Naive thymus-derived CD8-positive, alpha-beta T cell (primary cell): ENCODE measurements around the gene CRIP2. TPM values are rescaled to one million over a fixed set of nuclear protein-coding genes. Genes with fewer than 3 reads are reported as not detected.

Source experiments
- ATAC-seq, 2 donors: fragments of 150-1000 bp; cut with Tn5 transposase in 1 of 2; sonication (Bioruptor Pico), chemical (Tn5 transposase) in 1 of 2; 1 replicate in 1 of 2; 2 replicates in 1 of 2; pipeline ENCODE4 v1.10.0; 2021; ENCODE audit warnings: mild to moderate bottlenecking in 2 of 2, moderate library complexity in 2 of 2
- POLR2A ChIA-PET: fragments of 350-600 bp; sonication (Branson Sonifier 250); formaldehyde crosslinking; loops from one replicate; lab custom pipeline; 2021; ENCODE audit warnings: antibody characterized with exemption; lab: Charles Lee
- DNase-seq, 10 donors: peaks; one replicate each; pipeline versions ENCODE4 v3.0.0 to v3.0.0-alpha.2; 2020 to 2022
- H3K27ac Mint-ChIP-seq, 10 donors: one replicate each; pipeline ENCODE4 v1.8.0; 2020 to 2022; ENCODE audit warnings: mild to moderate bottlenecking in 10 of 10, mixed read lengths in 10 of 10, moderate library complexity in 4 of 10, inconsistent platforms in 1 of 10
- H3K27me3 Mint-ChIP-seq, 5 donors: one replicate each; pipeline ENCODE4 v1.8.0; 2021 to 2022; ENCODE audit warnings: mixed read lengths in 5 of 5
- H3K36me3 Mint-ChIP-seq, 3 donors: one replicate each; pipeline ENCODE4 v1.8.0; 2020 to 2022; ENCODE audit warnings: mixed read lengths in 3 of 3, mild to moderate bottlenecking in 2 of 3, inconsistent platforms in 1 of 3
- H3K4me1 Mint-ChIP-seq, 4 donors: one replicate each; pipeline ENCODE4 v1.8.0; 2021 to 2022; ENCODE audit warnings: mixed read lengths in 4 of 4
- H3K4me3 Mint-ChIP-seq, 10 donors: one replicate each; pipeline ENCODE4 v1.8.0; 2020 to 2022; ENCODE audit warnings: mild to moderate bottlenecking in 10 of 10, mixed read lengths in 10 of 10, moderate library complexity in 6 of 10, inconsistent platforms in 1 of 10
- H3K9me3 Mint-ChIP-seq, 9 donors: one replicate each; pipeline ENCODE4 v1.8.0; 2020 to 2022; ENCODE audit warnings: mixed read lengths in 9 of 9, mild to moderate bottlenecking in 3 of 9, inconsistent platforms in 1 of 9, moderate library complexity in 1 of 9
- polyA plus RNA-seq, 3 donors: library from polyadenylated mRNA; unstranded; fragments of 300-500 nt; fragmentation: Illumina TruSeq; gene quantifications; one replicate each; pipeline ENCODE4 v1.2.3, GENCODE V29; 2021
- total RNA-seq, 8 experiments: library from RNA in 2 of 8; stranded (reverse) in 2 of 8; gene quantifications; one replicate each; pipeline ENCODE4 v1.2.3 and lab custom pipeline; 2021 to 2026

Gene CRIP2
- total and polyA plus RNA-seq, 5 experiments from 2014 or later: 2.2 to 86.9 (median 21.1) TPM

DNA sequence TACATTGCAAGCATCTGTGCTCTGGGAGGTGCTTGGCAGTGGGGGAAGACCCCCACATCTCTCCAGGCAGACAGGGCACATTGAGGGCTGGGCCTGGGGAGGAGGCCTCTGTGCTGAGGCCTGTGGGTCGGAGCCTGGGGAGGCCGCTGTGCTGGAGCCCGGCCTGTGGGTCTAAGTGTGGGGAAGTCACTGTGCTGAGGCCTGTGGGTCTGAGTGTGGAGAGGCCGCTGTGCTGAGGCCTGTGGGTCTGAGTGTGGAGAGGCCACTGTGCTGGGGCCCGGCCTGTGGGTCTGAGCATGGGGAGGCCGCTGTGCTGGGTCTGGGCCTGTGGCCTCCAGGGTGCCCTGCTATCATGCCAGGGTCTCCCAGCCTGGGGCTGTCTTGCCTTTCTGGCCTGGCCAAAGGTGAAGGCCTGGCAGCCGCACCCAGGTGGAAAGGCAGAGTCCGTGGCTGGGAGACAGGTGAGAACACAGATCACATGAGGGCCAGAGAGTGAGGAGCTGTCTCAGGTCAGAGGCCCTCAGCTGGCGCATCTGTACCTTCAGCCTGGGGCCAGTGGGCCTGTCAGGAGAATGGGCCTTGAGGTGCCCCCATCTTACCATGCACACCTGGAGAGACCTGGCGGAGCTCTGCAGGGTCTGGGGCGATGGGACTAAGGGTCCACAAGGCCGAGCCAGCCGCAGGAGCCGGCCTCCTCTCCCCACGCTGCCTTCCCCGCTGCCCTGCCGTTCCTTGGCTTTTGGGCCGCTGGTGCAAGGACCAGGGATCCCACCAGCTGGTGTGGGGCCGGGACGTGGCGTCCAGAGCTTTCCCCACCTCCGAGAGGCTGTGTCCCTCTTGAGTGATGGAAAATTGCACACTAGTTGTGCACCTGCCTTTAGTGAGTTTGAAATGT is 18.6 kb upstream of the CRIP2 start:
- peak in 1 of 10 donors; percentile 53 for DNase-seq
- Mint-ChIP-seq H3K27me3 (no peaks in the 10 kb centered on the region), H3K4me3 (no peak overlapping the region), H3K27ac (no peak overlapping the region), H3K36me3 (peaks cover 0 to 36% (median 1%) of the 10 kb centered on the region in 3 donors), H3K4me1 (peaks cover 0 to 6% (median 1%) of the 10 kb centered on the region in 4 donors), H3K9me3 (no peaks in the 10 kb centered on the region)
- POLR2A ChIA-PET: no interaction called here
- no peak for ATAC-seq

DNA sequence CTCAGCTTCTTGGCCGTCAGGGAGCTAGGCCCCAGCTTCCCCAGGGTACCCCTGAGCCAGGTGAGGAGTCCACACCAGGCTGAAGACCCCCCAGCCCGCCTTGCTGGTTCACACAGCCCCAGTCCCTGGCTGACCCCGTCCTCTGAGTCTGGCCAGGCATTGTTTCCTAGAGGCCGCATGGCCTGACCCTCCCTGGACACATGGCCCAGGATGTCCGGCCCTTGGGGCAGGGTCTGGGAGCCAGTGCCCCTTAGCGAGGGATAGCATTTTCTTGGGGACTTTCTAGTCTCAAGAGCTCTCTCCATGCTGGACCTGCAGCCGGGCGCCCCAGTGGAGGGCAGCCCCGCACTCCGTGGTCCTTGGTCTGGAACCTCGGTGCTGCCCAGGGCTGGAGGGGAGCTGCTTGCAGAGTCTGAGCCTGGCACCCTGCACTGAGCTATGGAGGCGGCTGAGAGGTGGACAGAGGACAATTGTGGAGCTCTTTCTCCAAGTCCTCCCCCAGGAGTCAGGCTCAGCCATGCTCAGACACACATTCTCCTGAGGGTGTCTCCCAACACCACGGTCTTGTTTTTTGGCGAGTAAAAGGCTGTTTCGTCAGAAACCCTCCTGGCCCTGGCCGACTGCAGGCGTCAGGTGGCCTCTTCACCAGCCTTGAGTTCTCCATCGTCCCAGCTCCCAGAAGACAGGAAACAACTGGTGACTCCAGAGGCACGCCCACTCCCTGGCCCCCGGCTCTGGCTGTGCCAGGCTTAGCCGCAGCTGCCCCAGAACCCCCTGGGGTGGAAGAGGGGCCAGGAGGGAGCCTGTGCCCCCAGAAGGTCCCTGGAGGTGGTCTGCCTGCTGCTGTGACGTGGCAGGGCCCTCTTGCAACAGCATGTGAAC is 17.6 kb upstream of the CRIP2 start:
- no peak for ATAC-seq
- POLR2A ChIA-PET: no interaction called here

DNA sequence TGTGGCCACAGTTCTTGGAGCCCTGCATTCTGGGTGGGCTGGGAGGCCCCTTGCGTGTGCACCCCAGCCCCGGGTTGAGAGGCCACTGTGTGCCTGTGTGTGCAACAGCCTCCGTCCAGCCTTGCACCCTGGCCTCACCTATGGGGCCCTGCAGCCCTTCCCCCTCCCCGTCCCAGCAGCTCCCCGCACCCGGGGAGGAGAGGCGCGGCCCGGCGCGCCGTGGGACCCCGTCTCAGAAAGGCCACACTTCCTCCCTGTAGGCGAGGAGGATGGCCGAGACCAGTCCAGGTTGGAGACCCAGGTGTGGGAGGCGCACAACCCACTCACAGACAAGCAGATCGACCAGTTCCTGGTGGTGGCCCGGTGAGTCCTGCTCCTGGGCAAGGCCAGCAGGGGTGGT is 16.6 kb upstream of the CRIP2 start:
- peaks cover 0 to 32% (median 1%) of the 10 kb centered on the region in 3 donors for H3K36me3 Mint-ChIP-seq
- POLR2A ChIA-PET: no interaction called here
- H3K27me3 Mint-ChIP-seq: no peaks in the 10 kb centered on the region
- H3K27ac Mint-ChIP-seq: no peak overlapping the region
- ATAC-seq (no peak), DNase-seq (no peak)
- peaks cover 0 to 4% (median 1%) of the 10 kb centered on the region in 4 donors for H3K4me1 Mint-ChIP-seq
- H3K9me3 Mint-ChIP-seq: no peaks in the 10 kb centered on the region
- no peak overlapping the region for H3K4me3 Mint-ChIP-seq

More for the DNA sequence above, 17.6 kb upstream of the CRIP2 start:
- Mint-ChIP-seq H3K4me3 (no peak overlapping the region), H3K27me3 (no peaks in the 10 kb centered on the region), H3K4me1 (peaks cover 0 to 6% (median 1%) of the 10 kb centered on the region in 4 donors), H3K36me3 (peaks cover 0 to 37% (median 1%) of the 10 kb centered on the region in 3 donors), H3K27ac (no peak overlapping the region), H3K9me3 (no peaks in the 10 kb centered on the region)
- DNase-seq: peak in 1 of 10 donors; percentile 62

DNA sequence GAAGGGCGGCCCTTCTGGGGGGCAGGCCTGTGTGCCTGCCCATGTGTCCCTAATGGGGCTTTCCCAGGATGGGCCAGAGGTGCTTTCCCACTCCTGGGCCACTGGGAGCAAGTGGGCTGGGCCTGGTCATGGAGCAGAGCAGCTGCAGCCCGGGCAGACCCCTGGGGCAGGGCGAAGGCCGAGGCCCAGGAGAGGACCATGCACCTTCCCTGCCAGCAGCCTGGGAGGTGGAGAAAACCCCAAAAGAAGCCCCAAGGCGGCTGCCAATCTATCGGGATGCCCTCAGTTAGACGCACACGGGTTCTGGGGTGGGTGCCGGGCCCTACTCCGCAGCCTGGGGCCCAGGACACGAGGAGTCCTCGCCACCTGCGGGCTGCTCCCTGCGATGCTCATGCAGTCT is 16.1 kb upstream of the CRIP2 start:
- Mint-ChIP-seq H3K9me3 (no peaks in the 10 kb centered on the region), H3K4me3 (no peak overlapping the region), H3K4me1 (peaks cover 0 to 4% (median 1%) of the 10 kb centered on the region in 4 donors), H3K27me3 (no peaks in the 10 kb centered on the region), H3K27ac (no peak overlapping the region), H3K36me3 (peaks cover 0 to 31% (median 1%) of the 10 kb centered on the region in 3 donors)
- DNase-seq (no peak), ATAC-seq (no peak)
- POLR2A ChIA-PET: no interaction called here

DNA sequence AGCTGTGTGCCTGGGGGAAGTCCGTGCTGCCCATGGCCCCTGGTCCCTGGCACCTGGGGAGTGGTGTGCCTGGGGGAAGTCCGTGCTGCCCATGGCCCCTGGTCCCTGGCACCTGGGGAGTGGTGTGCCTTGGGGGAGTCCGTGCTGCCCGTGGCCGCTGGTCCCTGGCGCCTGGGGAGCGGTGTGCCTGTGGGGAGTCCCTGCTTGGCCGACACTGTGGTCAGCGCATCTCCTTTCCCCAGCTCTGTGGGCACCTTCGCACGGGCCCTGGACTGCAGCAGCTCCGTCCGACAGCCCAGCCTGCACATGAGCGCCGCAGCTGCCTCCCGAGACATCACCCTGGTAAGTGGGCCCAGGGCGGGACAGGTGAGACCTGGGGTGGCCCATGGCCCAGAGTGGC is 14.5 kb upstream of the CRIP2 start:
- POLR2A ChIA-PET: no interaction called here
- Mint-ChIP-seq H3K36me3 (peaks cover 0 to 20% (median 1%) of the 10 kb centered on the region in 3 donors), H3K27me3 (no peaks in the 10 kb centered on the region), H3K9me3 (no peaks in the 10 kb centered on the region), H3K4me3 (no peak overlapping the region), H3K4me1 (peaks cover 0 to 4% (median 1%) of the 10 kb centered on the region in 4 donors), H3K27ac (no peak overlapping the region)
- no peak for DNase-seq
- no peak for ATAC-seq

DNA sequence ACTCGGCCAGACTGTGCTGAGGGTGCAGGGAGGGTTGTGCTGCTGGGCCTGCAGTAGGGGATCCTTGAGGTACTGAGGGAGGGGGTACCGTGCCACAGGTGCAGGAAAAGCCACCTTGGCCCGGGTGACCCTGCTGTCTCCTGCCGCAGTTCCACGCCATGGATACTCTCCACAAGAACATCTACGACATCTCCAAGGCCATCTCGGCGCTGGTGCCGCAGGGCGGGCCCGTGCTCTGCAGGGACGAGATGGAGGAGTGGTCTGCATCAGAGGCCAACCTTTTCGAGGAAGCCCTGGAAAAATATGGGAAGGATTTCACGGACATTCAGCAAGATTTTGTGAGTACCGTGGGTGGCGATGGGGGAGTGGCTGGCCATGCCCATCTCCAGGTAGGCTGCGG is 14.0 kb upstream of the CRIP2 start:
- Mint-ChIP-seq H3K27me3 (no peaks in the 10 kb centered on the region), H3K36me3 (peaks cover 0 to 15% (median 1%) of the 10 kb centered on the region in 3 donors), H3K27ac (no peak overlapping the region), H3K4me3 (no peak overlapping the region), H3K9me3 (no peaks in the 10 kb centered on the region), H3K4me1 (peaks cover 0 to 1% (median under 1%) of the 10 kb centered on the region in 4 donors)
- POLR2A ChIA-PET: no interaction called here
- DNase-seq (no peak), ATAC-seq (no peak)

DNA sequence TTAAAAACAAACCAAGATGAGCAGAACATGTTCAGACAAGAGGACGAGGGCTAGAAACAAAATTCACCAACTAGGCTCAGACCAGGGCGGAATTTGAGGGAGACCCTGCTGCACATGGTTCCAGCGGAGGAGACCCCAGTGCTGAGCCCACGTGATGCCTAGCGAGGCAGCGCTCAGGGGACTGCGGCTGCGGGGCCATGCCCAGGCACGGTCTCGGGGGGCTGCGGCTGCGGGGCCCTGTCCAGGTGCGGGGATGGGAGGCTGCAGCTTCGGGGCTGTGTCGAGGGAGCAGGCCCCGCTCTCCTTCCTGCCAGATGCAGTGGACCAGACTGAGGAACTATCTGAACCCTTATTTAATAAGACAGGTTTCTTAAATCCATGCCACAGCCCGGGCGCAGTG is 12.7 kb upstream of the CRIP2 start:
- H3K27ac Mint-ChIP-seq: no peak overlapping the region
- ATAC-seq: no peak

DNA sequence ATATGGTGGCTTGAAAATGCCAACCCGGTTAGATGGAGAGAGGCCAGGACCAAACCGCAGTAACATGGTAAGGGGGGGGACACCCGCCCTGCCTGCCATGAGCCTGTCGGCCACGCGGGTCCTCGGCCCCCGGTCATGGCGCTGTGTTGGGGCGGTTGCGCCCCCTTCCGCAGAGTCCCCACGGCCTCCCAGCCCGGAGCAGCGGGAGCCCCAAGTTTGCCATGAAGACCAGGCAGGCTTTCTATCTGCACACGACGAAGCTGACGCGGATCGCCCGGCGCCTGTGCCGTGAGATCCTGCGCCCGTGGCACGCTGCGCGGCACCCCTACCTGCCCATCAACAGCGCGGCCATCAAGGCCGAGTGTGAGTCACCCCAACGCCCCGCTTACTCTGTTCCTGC is 10.1 kb upstream of the CRIP2 start:
- Mint-ChIP-seq H3K27ac (no peak overlapping the region), H3K4me1 (no peaks in the 10 kb centered on the region), H3K4me3 (no peak overlapping the region), H3K9me3 (no peaks in the 10 kb centered on the region), H3K36me3 (peaks cover 0 to 14% (median 1%) of the 10 kb centered on the region in 3 donors), H3K27me3 (no peaks in the 10 kb centered on the region)
- ATAC-seq (no peak), DNase-seq (no peak)
- POLR2A ChIA-PET: no interaction called here

More for the DNA sequence above, 12.7 kb upstream of the CRIP2 start:
- POLR2A ChIA-PET: interaction anchor here (1.3 kb wide), 1 partner anchor 28 kb away, joined by 3 read pairs; no protein-coding TSS in a partner anchor
- H3K36me3 Mint-ChIP-seq: peaks cover 0 to 14% (median 1%) of the 10 kb centered on the region in 3 donors
- DNase-seq: no peak
- H3K4me3 Mint-ChIP-seq: no peak overlapping the region
- no peaks in the 10 kb centered on the region for H3K4me1 Mint-ChIP-seq
- H3K27me3 Mint-ChIP-seq: no peaks in the 10 kb centered on the region
- no peaks in the 10 kb centered on the region for H3K9me3 Mint-ChIP-seq

DNA sequence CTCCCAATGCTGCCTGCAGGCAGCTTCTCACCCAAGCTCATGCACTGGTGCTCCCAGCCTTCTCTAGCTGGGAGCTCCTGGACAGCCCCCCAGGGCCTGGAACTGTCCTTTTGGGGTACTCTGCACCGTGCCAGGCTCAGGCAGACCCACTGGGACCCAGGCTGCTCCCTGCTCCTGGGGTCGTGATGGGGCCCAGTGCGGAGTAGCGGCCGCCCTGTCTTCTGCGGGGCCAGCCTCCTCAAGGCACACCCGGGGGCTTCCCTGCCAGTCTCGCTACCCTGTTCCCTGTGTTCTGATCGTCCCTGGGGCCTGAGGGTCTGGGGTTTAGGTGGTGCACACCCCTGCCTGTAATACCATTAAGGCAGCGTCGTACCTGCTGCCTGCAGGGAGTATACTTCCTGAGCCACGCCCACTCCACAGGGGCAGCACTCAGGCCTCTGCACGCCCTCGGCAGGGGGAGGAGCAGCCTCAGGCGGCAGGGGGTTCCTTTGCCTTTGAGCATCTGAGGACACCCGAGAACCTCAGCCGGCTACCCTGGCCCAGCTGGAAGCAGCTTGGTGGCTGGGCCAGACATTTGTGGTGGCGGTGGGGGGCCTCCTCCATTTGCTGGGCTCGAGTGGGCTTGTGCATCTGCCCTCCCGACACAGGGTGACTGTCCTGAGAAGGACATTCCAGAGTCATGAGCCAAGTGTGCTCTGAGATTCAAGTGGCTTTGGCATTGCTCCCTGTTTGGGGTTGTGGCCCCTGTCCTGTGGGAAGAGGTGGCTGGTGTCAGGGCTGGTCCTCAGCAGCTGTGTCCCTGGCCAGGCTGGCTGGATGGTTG is 9.2 kb upstream of the CRIP2 start:
- DNase-seq (no peak), ATAC-seq (no peak)
- Mint-ChIP-seq H3K9me3 (no peaks in the 10 kb centered on the region), H3K27me3 (no peaks in the 10 kb centered on the region), H3K4me1 (no peaks in the 10 kb centered on the region), H3K4me3 (no peak overlapping the region), H3K36me3 (peaks cover 0 to 14% (median 1%) of the 10 kb centered on the region in 3 donors), H3K27ac (peak overlapping the region in 1 of 10 donors; percentile 38)
- POLR2A ChIA-PET: no interaction called here

DNA sequence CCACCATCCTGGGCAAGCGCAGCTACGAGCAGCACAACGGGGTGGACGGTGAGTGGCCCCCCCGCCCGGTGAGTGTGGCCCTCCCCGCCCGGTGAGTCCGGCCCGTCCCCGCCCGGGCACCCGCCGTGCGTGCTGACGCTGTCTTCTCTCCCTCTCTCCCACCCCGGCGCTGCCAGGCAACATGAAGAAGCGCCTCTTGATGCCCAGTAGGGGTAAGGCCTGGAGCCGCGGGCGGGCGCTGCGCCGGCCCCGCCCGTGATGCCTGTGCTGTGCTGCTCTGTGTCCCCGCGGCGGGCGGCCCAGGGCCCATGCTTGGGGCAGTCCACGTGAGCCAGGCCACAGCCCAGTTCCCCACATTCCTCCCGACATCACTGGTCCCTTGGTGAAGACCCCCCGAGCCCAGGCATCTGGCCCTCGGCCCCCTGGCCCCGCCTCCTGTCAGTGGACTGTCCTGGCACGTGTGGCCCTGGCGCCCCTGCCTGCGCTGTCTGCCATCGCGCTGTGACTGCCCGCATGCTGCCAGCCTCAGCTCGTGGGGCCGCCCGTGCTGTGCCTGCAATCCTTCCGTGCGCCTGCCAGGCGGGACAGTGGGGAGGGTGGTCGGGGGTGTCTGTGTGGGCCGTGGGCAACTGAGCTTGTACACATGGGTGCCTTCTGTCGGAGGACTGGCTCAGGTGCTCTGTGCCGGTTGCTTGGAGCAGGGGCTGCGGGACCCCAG is 7.9 kb upstream of the CRIP2 start:
- no peaks in the 10 kb centered on the region for H3K27me3 Mint-ChIP-seq
- no peaks in the 10 kb centered on the region for H3K4me1 Mint-ChIP-seq
- H3K4me3 Mint-ChIP-seq: no peak overlapping the region
- H3K27ac Mint-ChIP-seq: no peak overlapping the region
- peaks cover 0 to 6% (median 0%) of the 10 kb centered on the region in 3 donors for H3K36me3 Mint-ChIP-seq
- ATAC-seq (no peak), DNase-seq (no peak)
- POLR2A ChIA-PET: no interaction called here
- H3K9me3 Mint-ChIP-seq: no peaks in the 10 kb centered on the region

DNA sequence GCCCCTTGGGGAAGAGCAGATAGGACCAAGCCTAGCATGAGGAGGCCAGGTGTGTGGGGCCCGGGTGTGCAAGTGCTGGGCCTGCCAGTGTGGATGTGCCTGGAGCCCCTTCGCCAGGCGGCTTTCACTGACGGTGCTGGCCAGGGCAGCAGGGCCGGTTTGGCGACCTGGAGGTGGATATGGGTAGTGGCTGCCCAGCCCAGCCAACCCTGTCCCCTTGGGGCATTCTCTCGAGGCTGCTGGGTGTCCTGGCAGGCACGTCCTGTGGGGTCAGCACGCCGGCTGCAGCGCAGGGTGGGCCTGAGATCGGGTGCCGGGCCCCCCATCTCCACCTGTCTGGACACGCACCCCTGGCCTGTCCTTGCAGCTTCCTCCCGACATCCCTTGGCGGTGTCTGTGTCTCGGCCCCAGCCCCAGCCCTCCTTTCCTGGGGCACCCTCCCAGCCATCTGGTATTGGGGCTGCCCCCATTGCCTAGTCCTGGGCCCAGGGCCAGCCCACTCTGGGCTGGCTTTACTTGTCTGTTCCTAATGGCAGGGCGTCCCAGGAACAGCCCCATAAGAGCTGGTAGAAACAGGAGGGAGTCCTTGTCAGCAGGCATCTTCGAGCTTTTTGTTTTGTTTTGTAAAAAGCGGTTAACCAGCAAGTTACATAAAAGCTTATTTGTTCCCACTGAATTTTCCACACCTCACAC is 7.2 kb upstream of the CRIP2 start:
- no peak overlapping the region for H3K27ac Mint-ChIP-seq
- no peak for ATAC-seq
- POLR2A ChIA-PET: interaction anchor here (1.0 kb wide), 1 partner anchor 22 kb away, joined by 3 read pairs; no protein-coding TSS in a partner anchor
- H3K4me3 Mint-ChIP-seq: peak overlapping the region in 1 of 10 donors; percentile 8
- H3K4me1 Mint-ChIP-seq: peaks cover 0 to 1% (median 0%) of the 10 kb centered on the region in 4 donors
- peaks cover 0 to 5% (median 0%) of the 10 kb centered on the region in 3 donors for H3K36me3 Mint-ChIP-seq
- H3K27me3 Mint-ChIP-seq: no peaks in the 10 kb centered on the region
- no peaks in the 10 kb centered on the region for H3K9me3 Mint-ChIP-seq
- DNase-seq: no peak
